Fibroblast of lung (primary cell): ENCODE data around the gene ENTPD6.

Experiments
- CTCF ChIP-seq, 2 donors: IDR thresholded peaks in 1 of 2; conservative IDR thresholded peaks in 1 of 2; 1 replicate in 1 of 2; 2 replicates in 1 of 2; pipeline ENCODE4 v1.5.1; 2011 to 2012; ENCODE audit warnings: low read length in 2 of 2, control low read depth in 1 of 2, inconsistent platforms in 1 of 2, low read depth in 1 of 2, mild to moderate bottlenecking in 1 of 2
- EZH2 ChIP-seq: IDR thresholded peaks from 2 replicates; pipeline ENCODE4 v1.5.1; 2012; ENCODE audit warnings: low read length, control low read depth, mild to moderate bottlenecking; ENCODE audit errors: missing control alignments

GRCh38 chr20:25259788-25260254 lies 64.3 kb downstream of the ENTPD6 start:
- TF ChIP-seq CTCF (conservative IDR thresholded peaks at IDR 0.05 in 1 of 2, IDR thresholded peaks at IDR 0.05 in 1 of 2; ENCODE audit: low read depth in 1 of 2, low read length in 2 of 2): no peak
- TF ChIP-seq EZH2: no peak
